H1 (cell line): ENCODE measurements around the gene HSD17B8. TPM values are rescaled to one million over a fixed set of nuclear protein-coding genes. Genes with fewer than 3 reads are reported as not detected.

Experiments used
- CTCF ChIA-PET: fragments of 300-600 bp; sonication (Branson Sonifier 250); formaldehyde crosslinking; loops from one replicate; lab custom pipeline; 2021; ENCODE audit not compliant: partially characterized antibody; lab: Charles Lee
- POLR2A ChIA-PET: fragments of 300-600 bp; sonication (Branson Sonifier 250); formaldehyde crosslinking; loops from one replicate; lab custom pipeline; 2021; ENCODE audit warnings: inconsistent platforms; ENCODE audit not compliant: partially characterized antibody; lab: Charles Lee
- DNase-seq, 2 experiments: peaks; one replicate each; pipeline versions ENCODE4 v3.0.0 to v3.0.0-alpha.2; 2010 to 2022; ENCODE audit warnings: low spot score in 2 of 2, low read depth in 1 of 2, mixed read lengths in 1 of 2
- FAIRE-seq: peaks from 2 replicates; lab custom pipeline; 2011; peaks lifted over from hg19 to GRCh38; lab: Jason Lieb, UNC
- H2AFZ ChIP-seq: 2 replicates; pipeline ENCODE4 v1.8.1; 2012; ENCODE audit warnings: low read length, inconsistent platforms
- H2AK5ac ChIP-seq: 2 replicates; pipeline ENCODE4 v1.6.1; 2013; ENCODE audit warnings: low read depth, low read length
- H2BK120ac ChIP-seq: replicated peaks from 2 replicates; pipeline ENCODE3; 2013; ENCODE audit warnings: low read depth, low read length, inconsistent platforms
- H2BK12ac ChIP-seq: 2 replicates; pipeline ENCODE4 v1.6.1; 2013; ENCODE audit warnings: low read depth, low read length
- H2BK15ac ChIP-seq: 2 replicates; pipeline ENCODE4 v1.6.1; 2013; ENCODE audit warnings: low read length
- H2BK20ac ChIP-seq: 2 replicates; pipeline ENCODE4 v1.6.1; 2013; ENCODE audit warnings: low read length
- H2BK5ac ChIP-seq: 2 replicates; pipeline ENCODE4 v1.6.1; 2013; ENCODE audit warnings: low read depth, low read length
- H3K14ac ChIP-seq: 2 replicates; pipeline ENCODE4 v1.6.1; 2013; ENCODE audit warnings: inconsistent platforms; ENCODE audit not compliant: insufficient read length
- H3K18ac ChIP-seq: 2 replicates; pipeline ENCODE4 v1.6.1; 2013; ENCODE audit warnings: low read length; ENCODE audit errors: extremely low read depth
- H3K23ac ChIP-seq: 2 replicates; pipeline ENCODE4 v1.6.1; 2013; ENCODE audit warnings: inconsistent platforms; ENCODE audit not compliant: insufficient read length
- H3K23me2 ChIP-seq: 2 replicates; pipeline ENCODE4 v1.6.1; 2013; ENCODE audit warnings: low read depth, low read length
- H3K27ac ChIP-seq: 2 replicates; pipeline ENCODE4 v1.6.1; 2011; ENCODE audit warnings: low read depth, low read length, inconsistent platforms
- H3K27me3 ChIP-seq, 4 experiments: replicated peaks in 1 of 4; 1 replicate in 1 of 4; 2 replicates in 3 of 4; pipeline versions ENCODE4 v1.6.1 to v1.8.1; 2011 to 2013; ENCODE audit warnings: low read length in 3 of 4, mild to moderate bottlenecking in 3 of 4, inconsistent platforms in 2 of 4, mixed read lengths in 2 of 4, moderate library complexity in 1 of 4; ENCODE audit not compliant: control insufficient read depth in 3 of 4, insufficient read depth in 3 of 4; ENCODE audit errors: extremely low read depth in 1 of 4
- H3K36me3 ChIP-seq, 4 experiments: 2 replicates each; pipeline versions ENCODE4 v1.6.1 to v1.8.1; 2011 to 2013; ENCODE audit warnings: mild to moderate bottlenecking in 4 of 4, low read length in 3 of 4, moderate library complexity in 2 of 4, control low read depth in 1 of 4, inconsistent platforms in 1 of 4; ENCODE audit not compliant: insufficient read depth in 4 of 4, control insufficient read depth in 2 of 4
- H3K4ac ChIP-seq: replicated peaks from 2 replicates; pipeline ENCODE3; 2013; ENCODE audit warnings: low read length, low read depth, mixed read lengths, inconsistent platforms; ENCODE audit not compliant: insufficient read length
- H3K4me1 ChIP-seq, 4 experiments: replicated peaks in 1 of 4; 1 replicate in 1 of 4; 2 replicates in 3 of 4; pipeline versions ENCODE4 v1.6.1 to v1.8.1; 2011 to 2013; ENCODE audit warnings: low read length in 3 of 4, inconsistent platforms in 2 of 4, mixed read lengths in 1 of 4; ENCODE audit not compliant: insufficient read depth in 4 of 4, control insufficient read depth in 3 of 4
- H3K4me2 ChIP-seq, 2 experiments: 2 replicates each; pipeline versions ENCODE4 v1.6.1 to v1.8.1; 2011 to 2013; ENCODE audit warnings: low read depth in 2 of 2, low read length in 2 of 2, control low read depth in 1 of 2, inconsistent platforms in 1 of 2, mild to moderate bottlenecking in 1 of 2; ENCODE audit not compliant: insufficient read depth in 1 of 2
- H3K4me3 ChIP-seq, 4 experiments: fragments of 200-600, 300-600 bp in 1 of 4; sonication (generic), shearing (Covaris generic), sonication (Bioruptor Twin) in 1 of 4; 2 replicates each; pipeline versions ENCODE4 v1.5.1 to v1.8.1; 2011 to 2016; ENCODE audit warnings: low read length in 4 of 4, low read depth in 3 of 4, control low read depth in 2 of 4, inconsistent platforms in 2 of 4, mild to moderate bottlenecking in 2 of 4, mixed read lengths in 1 of 4, moderate library complexity in 1 of 4; ENCODE audit not compliant: insufficient read depth in 2 of 4; ENCODE audit errors: extremely low read depth in 1 of 4
- H3K56ac ChIP-seq: replicated peaks from 2 replicates; pipeline ENCODE3; 2013; ENCODE audit warnings: low read depth, mild to moderate bottlenecking, mixed read lengths, low read length, inconsistent platforms; ENCODE audit not compliant: insufficient read length
- H3K79me1 ChIP-seq: 2 replicates; pipeline ENCODE4 v1.6.1; 2013; ENCODE audit warnings: low read depth, low read length, control low read depth
- H3K79me2 ChIP-seq, 2 experiments: 2 replicates each; pipeline versions ENCODE4 v1.6.1 to v1.8.1; 2012 to 2013; ENCODE audit warnings: low read length in 2 of 2, mild to moderate bottlenecking in 2 of 2, inconsistent platforms in 1 of 2; ENCODE audit not compliant: insufficient read depth in 2 of 2, control insufficient read depth in 1 of 2
- H3K9ac ChIP-seq, 4 experiments: replicated peaks in 1 of 4; 1 replicate in 1 of 4; 2 replicates in 3 of 4; pipeline versions ENCODE4 v1.6.1 to v1.8.1; 2011 to 2013; ENCODE audit warnings: low read depth in 3 of 4, low read length in 3 of 4, control low read depth in 2 of 4, mild to moderate bottlenecking in 2 of 4, moderate library complexity in 2 of 4, inconsistent platforms in 1 of 4; ENCODE audit errors: extremely low read depth in 1 of 4
- H3K9me3 ChIP-seq, 2 experiments: 2 replicates each; pipeline versions ENCODE4 v1.6.1 to v1.8.1; 2012 to 2013; ENCODE audit warnings: mild to moderate bottlenecking in 2 of 2, moderate library complexity in 2 of 2, control low read depth in 1 of 2, inconsistent platforms in 1 of 2, low read depth in 1 of 2, low read length in 1 of 2, mixed read lengths in 1 of 2; ENCODE audit not compliant: insufficient read depth in 2 of 2
- H4K20me1 ChIP-seq, 2 experiments: replicated peaks in 1 of 2; 2 replicates each; pipeline versions ENCODE3 to v1.8.1; 2011 to 2013; ENCODE audit warnings: inconsistent platforms in 2 of 2, low read length in 2 of 2, mild to moderate bottlenecking in 1 of 2; ENCODE audit not compliant: insufficient read depth in 2 of 2, control insufficient read depth in 1 of 2
- H4K5ac ChIP-seq: 2 replicates; pipeline ENCODE4 v1.6.1; 2013; ENCODE audit warnings: low read length, low read depth, mixed read lengths, inconsistent platforms; ENCODE audit not compliant: insufficient read length
- H4K8ac ChIP-seq: 2 replicates; pipeline ENCODE4 v1.8.0; 2013; ENCODE audit warnings: mild to moderate bottlenecking, moderate library complexity, low read length, inconsistent platforms; ENCODE audit not compliant: insufficient read depth; ENCODE audit errors: extremely low read depth
- H4K91ac ChIP-seq: replicated peaks from 2 replicates; pipeline ENCODE3; 2013; ENCODE audit warnings: low read length, mixed read lengths, inconsistent platforms; ENCODE audit not compliant: insufficient read length
- NRF1 ChIP-seq: IDR thresholded peaks from 2 replicates; pipeline ENCODE4 v1.6.1; 2011; ENCODE audit warnings: mild to moderate bottlenecking, low read depth, low read length, improper control_type of control experiment
- SAP30 ChIP-seq: fragments of 300-600 bp; sonication (generic); IDR thresholded peaks from 2 replicates; pipeline ENCODE4 v1.7.1; 2012; ENCODE audit warnings: low read length, moderate library complexity, mild to moderate bottlenecking, inconsistent platforms; ENCODE audit not compliant: insufficient read depth, insufficient replicate concordance
- SP4 ChIP-seq: IDR thresholded peaks from 2 replicates; pipeline ENCODE4 v1.6.1; 2012; ENCODE audit warnings: low read length, inconsistent platforms
- WGBS, 2 experiments: shearing (Covaris generic) in 1 of 2; methylation state at CpG; one replicate each; pipeline versions ENCODE4 v1.1.6 to v1.1.7; 2013 to 2015; ENCODE audit warnings: low lambda C conversion rate in 2 of 2, mixed read lengths in 2 of 2, inconsistent platforms in 1 of 2, low coverage in 1 of 2, missing lambda C conversion rate in 1 of 2; ENCODE audit not compliant: insufficient replicate concordance in 2 of 2, insufficient coverage in 1 of 2, insufficient read length in 1 of 2; ENCODE audit errors: extremely low coverage in 1 of 2, missing lambda C conversion rate in 1 of 2; 5-methylcytosine and 5-hydroxymethylcytosine counted together
- polyA plus RNA-seq, 7 experiments: library from polyadenylated mRNA; depleted of rRNA in 3 of 7; stranded (reverse) in 5 of 7; unstranded in 2 of 7; fragments of >200 nt in 5 of 7; fragments of 200-250 nt in 2 of 7; gene quantifications; 1 replicate in 5 of 7; 2 replicates in 1 of 7; 4 replicates in 1 of 7; pipeline versions ENCODE4 v1.2.1 to v1.2.3, GENCODE V29; 2011 to 2013; ENCODE audit warnings: missing spikeins in 2 of 7, mixed read lengths in 2 of 7
- total RNA-seq: library from RNA; stranded (reverse); fragmentation: NEBNext Ultra II Directional; extraction: Animal tissue kit (Norgen Biotek cat#: 25700); gene quantifications from 2 replicates; pipeline ENCODE4 v1.2.1, GENCODE V29; 2021

The HSD17B8 gene
- total and polyA plus RNA-seq, 2 of the 8 experiments (the other 6 are each of a cell fraction or from before 2014, with no cell fraction given) = 3.3 to 17.1 TPM

- Histone ChIP-seq H3K27me3 (peaks cover 9 to 35% (median 27%) of the 10 kb centered on the region in 4 experiments; a peak in 6 of 7 replicates), H3K18ac (no peak overlapping the region), H3K4me1 (peaks cover 3 to 34% (median 11%) of the 10 kb centered on the region in 4 experiments), H3K27ac (no peak overlapping the region), H3K36me3 (peaks cover 9 to 27% (median 18%) of the 10 kb centered on the region in 4 experiments), H2BK120ac (no peak overlapping the region), H2AK5ac (no peak overlapping the region), H3K4me2 (peak overlapping the region in 1 of 2 experiments; percentile 76; a peak in 2 of 4 replicates), H2AFZ (no peak overlapping the region), H4K8ac (no peak overlapping the region), H4K5ac (no peak overlapping the region), H3K4me3 (0 out of 8 replicates have a peak overlapping the region, but pooled peaks of 2 of the 4 experiments have one; percentile 5 to 92), H3K4ac (no peak overlapping the region), H4K91ac (no peak overlapping the region), H3K23me2 (peaks cover 24% of the 10 kb centered on the region), H4K20me1 (peaks cover 5 to 28% of the 10 kb centered on the region in 2 experiments), H3K56ac (no peak overlapping the region), H2BK5ac (no peak overlapping the region), H3K9me3 (no peaks in the 10 kb centered on the region), H3K79me2 (peaks cover 3 to 15% of the 10 kb centered on the region in 2 experiments; a peak in 3 of 4 replicates), H2BK20ac (no peak overlapping the region), H3K9ac (no peak overlapping the region), H3K23ac (no peak overlapping the region), H3K79me1 (peaks cover 15% of the 10 kb centered on the region), H2BK15ac (no peak overlapping the region), H3K14ac (no peak overlapping the region), H2BK12ac (no peak overlapping the region)
- CTCF ChIA-PET = interaction anchor here (1.6 to 2.4 kb wide), 4 partner anchors 9 to 42 kb away, joined by 6 to 23 read pairs (median 7); no protein-coding TSS in a partner anchor
- FAIRE-seq (no peak), DNase-seq (no peak)
- POLR2A ChIA-PET = interaction anchor here (1.6 to 2.0 kb wide), 5 partner anchors 12 to 234 kb away, joined by 5 to 16 read pairs (median 9); partner anchors contain the start of genes B3GALT4, RPS18 and VPS52
- 71% methylated on average over 3 of the region's 3 CpGs; no CpG with 5 or more reads in 1 of the 2 experiments for WGBS, 2 experiments
- TF ChIP-seq SAP30 (no peak), SP4 (no peak), NRF1 (no peak)
These were observed 1.8 kb downstream of the HSD17B8 start for GRCh38 chr6:33206027-33206863.
